ENCODE results near the gene SMYD3.

DNA sequence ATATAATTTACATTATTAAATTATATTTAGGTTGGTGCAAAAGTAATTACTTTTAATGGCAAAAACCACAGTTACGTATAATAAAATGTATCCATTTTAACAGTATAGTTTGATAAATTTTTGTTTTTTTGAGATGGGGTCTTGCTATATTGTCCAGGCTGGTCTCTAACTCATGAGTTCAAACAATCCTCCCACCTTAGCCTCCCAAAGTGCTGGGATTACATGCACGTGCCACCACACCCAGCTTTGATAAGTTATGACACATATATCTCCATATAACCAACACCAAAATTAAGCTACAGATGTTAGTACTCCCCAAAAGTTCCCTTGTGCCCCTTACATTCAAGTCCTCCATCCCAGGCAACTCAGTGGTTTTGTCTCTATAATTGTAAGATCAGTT, 163.1 kb downstream of the SMYD3 start:
- TF ChIP-seq POLR2A (IDR thresholded peaks at IDR 0.05; ENCODE audit: low read length) (no peak), GATA1 (IDR thresholded peaks at IDR 0.05; ENCODE audit: low read depth, low read length) (no peak)
